ENCODE measurements around the gene GIPC3.

The GIPC3 gene, protein sequence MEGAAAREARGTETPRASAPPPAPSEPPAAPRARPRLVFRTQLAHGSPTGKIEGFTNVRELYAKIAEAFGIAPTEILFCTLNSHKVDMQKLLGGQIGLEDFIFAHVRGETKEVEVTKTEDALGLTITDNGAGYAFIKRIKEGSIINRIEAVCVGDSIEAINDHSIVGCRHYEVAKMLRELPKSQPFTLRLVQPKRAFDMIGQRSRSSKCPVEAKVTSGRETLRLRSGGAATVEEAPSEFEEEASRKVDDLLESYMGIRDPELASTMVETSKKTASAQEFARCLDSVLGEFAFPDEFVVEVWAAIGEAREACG

GRCh38 chr19:3585301-3586126 is at the start of gene GIPC3:
Gene GIPC3, plus strand, starts transcription at chr19:3585478. Its CDS starts 120 bp downstream, at chr19:3585598.
- DNase-seq, result no peak

- no peak for DNase-seq
Observed at GRCh38 chr19:3535563-3535965, 49.7 kb upstream of the GIPC3 start.

DNA sequence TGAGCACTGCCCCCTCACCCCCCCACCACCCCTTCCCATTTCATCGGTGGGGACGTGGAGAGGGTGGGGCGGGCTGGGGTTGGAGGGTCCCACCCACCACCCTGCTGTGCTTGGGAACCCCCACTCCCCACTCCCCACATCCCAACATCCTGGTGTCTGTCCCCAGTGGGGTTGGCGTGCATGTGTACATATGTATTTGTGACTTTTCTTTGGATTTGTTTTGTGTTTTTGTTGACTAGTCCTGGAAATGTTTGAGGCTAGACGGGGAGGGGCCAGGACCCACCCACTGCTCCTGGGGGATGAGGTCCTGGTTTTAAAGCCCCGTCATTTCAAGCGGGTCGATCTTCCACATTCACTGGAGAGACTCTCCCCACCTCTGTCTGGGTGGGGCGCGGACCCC is 49.3 kb upstream of the GIPC3 start:
- DNase-seq, result no peak

GRCh38 chr19:3536429-3537100 is 48.7 kb upstream of the GIPC3 start:
- DNase-seq, result no peak

GRCh38 chr19:3537101-3537437 is 48.2 kb upstream of the GIPC3 start:
- no peak for DNase-seq

DNA sequence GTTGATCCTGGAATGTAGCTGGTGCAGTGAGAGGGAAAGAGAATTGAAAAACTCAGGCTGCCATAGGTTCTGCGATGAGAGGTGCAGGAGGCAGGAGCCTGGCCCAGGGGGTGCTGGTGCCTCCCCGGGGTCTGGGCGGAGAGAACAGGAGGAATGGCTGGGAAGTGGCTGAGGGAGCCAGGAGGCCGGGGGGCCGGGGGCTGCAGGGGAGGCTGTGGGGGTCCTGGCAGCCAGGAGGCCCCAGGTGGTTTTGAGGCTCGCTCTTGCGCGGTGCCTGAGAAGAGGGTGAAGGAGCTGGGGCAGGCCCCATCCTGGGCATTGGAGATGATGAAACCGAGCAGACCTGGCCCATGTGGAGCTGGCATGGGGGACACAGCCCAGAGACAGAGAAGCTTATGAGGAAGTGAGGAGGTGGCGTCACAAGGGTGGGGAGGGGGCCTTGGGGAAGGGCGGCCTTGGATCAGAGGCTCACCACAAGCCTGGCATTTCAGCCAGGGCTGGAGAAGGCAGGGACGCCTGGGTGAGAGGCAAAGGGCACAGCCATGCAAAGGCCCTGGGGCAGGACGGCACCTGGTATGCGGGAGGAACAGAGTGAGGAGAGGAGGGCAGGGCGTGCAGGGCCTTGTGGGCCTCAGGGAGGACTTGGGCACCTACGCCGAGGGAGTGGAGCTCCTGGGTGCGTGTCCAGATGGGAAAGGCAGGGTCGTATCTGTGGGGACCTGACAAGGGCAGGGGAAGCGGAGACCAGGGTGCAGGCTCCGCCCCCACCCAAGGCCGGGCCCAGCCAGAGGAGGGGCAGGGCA is 47.6 kb upstream of the GIPC3 start:
- DNase-seq, result no peak

DNA sequence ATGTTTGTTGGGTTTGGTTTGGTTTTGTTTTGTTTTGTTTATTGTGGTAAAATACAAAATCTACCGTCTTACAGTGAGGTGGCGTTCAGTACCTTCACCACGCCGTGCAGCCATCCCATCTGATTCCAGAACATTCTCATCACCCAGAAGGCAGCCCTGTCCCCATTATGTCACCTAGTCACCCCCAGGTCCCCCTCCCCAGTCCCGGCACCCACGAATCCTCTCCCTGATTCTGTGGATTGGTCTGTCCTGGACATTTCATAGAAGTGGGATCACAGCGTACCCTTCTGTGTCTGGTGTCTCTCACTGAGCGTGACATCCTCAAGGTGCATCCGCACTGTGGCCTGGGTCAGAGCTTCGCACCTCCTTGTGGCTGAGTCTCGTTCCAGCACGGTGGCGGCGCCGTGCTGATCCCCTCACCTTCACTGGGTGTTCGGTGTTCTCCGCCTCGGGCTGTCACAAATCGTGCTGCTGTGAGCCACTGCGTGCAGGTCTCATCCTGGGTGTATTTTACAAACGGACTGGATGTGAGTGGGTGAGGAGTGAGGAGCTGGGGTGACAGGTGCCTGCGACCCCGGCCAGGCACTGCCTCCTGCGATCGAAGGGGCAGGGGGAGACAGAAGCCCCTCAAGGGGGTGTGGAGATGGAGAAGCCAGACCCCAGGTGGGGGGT is 46.9 kb upstream of the GIPC3 start:
- no peak for DNase-seq

GRCh38 chr19:3538965-3539755 is 46.1 kb upstream of the GIPC3 start, which contains the start of gene TEKTIP1:
Gene TEKTIP1, plus strand, starts transcription at chr19:3539174. Its CDS starts 4 bp downstream, at chr19:3539178.
- DNase-seq, result no peak

GRCh38 chr19:3539756-3540118 is 45.5 kb upstream of the GIPC3 start:
- no peak for DNase-seq

- DNase-seq, result no peak
Observed at GRCh38 chr19:3543150-3544057, 41.9 kb upstream of the GIPC3 start.

- no peak for DNase-seq
Observed at GRCh38 chr19:3544058-3544376, 41.3 kb upstream of the GIPC3 start.

DNA sequence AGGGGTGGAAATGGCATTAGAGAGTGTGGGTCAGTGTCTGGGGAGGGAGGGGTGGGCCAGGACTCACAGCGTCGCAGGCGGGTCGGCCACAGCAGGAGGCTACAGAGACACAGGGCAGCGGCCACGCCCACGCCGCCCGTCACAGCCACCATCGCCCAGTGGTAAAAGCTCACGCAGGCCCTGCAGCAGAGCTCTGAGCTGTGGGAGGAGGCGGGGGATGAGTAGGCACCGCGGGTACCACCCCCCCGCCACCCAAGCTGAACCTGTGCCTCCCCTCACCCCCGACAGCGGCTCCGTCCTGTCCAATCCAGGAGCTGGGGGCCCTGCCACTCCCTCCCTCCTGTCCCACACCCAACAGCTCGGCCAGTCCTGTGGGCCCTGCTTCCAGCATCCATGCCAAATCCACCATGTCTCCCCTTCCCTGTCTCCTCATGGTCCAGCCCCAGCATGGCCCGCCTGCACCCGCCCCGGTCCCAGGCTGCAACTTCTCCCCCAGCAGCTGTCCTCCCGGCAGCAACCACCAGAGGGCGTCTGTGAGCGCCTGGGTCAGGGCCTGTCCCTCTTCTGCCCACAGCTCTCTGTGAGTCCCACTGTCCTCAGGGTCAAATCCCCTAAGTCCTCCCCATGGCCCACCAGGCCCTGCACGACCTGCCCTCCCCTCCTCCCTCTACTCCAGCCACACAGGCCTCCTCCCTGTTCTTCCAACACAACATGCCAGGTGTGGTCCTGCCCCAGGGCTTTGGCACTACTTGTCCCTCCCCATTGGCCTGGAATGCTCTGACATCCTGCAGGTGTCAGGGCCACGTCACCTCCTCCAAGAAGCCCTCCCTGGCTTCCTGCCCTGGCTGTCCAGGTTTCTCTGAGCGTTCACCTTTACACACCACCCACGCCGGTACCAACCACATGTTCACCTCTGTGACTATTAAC is 40.3 kb upstream of the GIPC3 start:
- DNase-seq, result peak; percentile 63 to 81 (median 75)

GRCh38 chr19:3545669-3546034 is 39.6 kb upstream of the GIPC3 start:
- DNase-seq, result no peak

GRCh38 chr19:3546119-3546518 is 39.2 kb upstream of the GIPC3 start:
- DNase-seq, result no peak

DNA sequence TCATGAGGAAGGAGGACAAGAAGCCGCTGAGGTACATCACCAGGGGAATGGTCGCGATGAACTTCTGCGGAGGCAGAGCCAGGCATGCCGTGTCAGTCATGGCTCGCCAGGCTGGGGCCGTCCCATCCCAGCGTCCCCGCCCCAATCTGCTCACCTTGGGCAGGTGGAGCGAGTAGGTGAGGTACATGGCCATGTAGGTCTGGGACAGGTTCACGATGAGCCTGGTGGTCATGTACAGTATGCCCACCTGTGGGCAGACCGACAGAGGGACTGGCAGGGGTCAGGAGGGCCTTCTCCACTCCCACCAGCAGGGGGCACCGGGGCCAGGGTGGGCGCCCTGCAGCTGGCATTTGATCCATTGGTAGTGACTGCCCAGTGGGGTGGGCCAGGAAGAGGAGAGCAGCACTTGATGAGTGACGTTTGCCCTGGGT is 38.0 kb upstream of the GIPC3 start:
- DNase-seq, result peak in 1 of 4 experiments; percentile 20

DNA sequence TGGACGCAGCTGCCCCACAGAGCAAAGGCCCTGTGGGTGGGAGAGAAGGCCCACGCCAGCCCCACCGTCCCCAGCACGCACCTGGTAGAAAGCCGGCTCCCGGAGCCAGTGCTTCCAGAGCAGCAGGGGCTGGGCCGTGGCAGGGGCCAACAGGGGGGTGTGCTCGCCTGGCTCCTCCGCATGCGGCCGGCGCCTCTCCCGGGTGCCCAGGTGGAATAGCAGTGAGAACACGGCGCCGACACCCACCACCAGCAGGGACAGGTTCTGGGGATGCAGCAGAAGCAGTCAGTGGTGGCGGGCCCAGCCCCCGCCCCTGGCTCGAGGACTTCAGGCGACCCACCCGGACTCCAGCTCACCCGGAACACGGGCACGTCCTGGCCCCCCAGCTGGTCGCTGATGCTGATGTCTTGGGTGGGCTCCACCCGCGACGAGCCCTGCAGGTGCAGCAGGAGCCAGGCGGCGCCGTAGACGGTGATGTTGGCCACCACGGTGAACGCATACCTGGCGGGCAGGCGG is 37.5 kb upstream of the GIPC3 start:
- DNase-seq, result no peak

DNA sequence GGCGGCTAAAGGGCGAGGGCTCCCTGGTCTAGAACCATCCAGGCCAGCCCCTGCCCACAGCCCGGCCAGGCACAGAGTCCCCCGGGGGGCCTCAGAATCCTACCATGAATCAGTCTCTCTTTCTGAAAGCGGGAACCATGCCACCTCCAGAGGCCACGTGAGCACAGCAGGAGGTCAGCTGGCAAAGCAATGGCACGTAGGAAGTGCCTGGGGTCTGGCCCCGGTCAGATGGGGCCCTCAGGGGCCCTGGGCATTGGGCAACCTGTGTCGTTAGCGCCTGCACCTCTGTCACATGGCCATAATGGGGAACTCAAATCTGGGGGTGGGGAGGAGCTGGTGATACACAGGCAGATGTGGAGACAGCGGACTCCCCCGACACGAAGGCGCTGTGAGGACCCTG is 36.7 kb upstream of the GIPC3 start:
- DNase-seq, result no peak

DNA sequence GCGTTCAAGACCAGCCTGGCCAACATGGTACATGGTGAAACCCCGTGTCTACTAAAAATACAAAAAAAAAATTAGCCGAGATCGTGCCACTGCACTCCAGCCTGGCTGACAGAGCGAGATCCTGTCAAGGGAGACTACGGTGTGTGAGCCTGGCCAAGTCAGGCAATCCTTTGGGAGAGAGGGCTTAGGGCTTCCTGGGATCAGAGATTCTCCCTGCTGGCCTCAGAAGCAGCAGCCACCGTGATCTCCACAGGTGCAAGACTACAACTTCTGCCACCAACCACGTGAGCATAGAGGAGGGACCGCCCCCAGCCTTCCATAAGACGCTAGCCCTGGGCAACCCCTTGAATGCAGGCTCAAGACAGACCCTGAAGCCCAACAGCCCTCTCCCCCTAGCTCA is 35.5 kb upstream of the GIPC3 start:
- no peak for DNase-seq
